Gastrocnemius medialis (tissue), 4 donors: ENCODE data around the gene RTP5. TPM values are rescaled to one million over a fixed set of nuclear protein-coding genes. Genes with fewer than 3 reads are reported as not detected.

Experiments used
- ATAC-seq, 2 donors: fragments of 150-250 bp; one replicate each; pipeline ENCODE4 v1.9.1; 2016
- DNase-seq, 2 donors: peaks; one replicate each; pipeline ENCODE4 v3.0.0-alpha.2; 2019
- H3K27ac ChIP-seq, 4 donors: fragments of 200-600 bp; sonication (generic); 1 replicate in 1 of 4; 2 replicates in 3 of 4; pipeline ENCODE4 v1.5.1; 2016 to 2018; ENCODE audit warnings: mild to moderate bottlenecking in 2 of 4, moderate library complexity in 1 of 4
- H3K27me3 ChIP-seq, 3 donors: fragments of 200-600 bp; sonication (generic) in 2 of 3; 1 replicate in 1 of 3; 2 replicates in 2 of 3; pipeline versions ENCODE4 v1.5.1 to v1.6.0; 2016 to 2019; ENCODE audit warnings: mild to moderate bottlenecking in 1 of 3, moderate library complexity in 1 of 3
- H3K36me3 ChIP-seq, 2 donors: fragments of 200-600 bp; sonication (generic) in 1 of 2; one replicate each; pipeline ENCODE4 v1.5.1; 2017 to 2018
- H3K4me1 ChIP-seq, 2 donors: fragments of 200-600 bp; sonication (generic) in 1 of 2; one replicate each; pipeline ENCODE4 v1.5.1; 2016 to 2017; ENCODE audit warnings: mild to moderate bottlenecking in 2 of 2
- H3K4me3 ChIP-seq, 4 donors: fragments of 200-600 bp; sonication (generic) in 3 of 4; 1 replicate in 1 of 4; 2 replicates in 3 of 4; pipeline ENCODE4 v1.5.1; 2016 to 2019; ENCODE audit warnings: mild to moderate bottlenecking in 2 of 4
- H3K9me3 ChIP-seq, 3 donors: fragments of 200-600 bp; sonication (generic) in 2 of 3; 1 replicate in 1 of 3; 2 replicates in 2 of 3; pipeline ENCODE4 v1.5.1; 2016 to 2019
- POLR2A ChIP-seq, 2 donors: fragments of 450-650 bp; IDR thresholded peaks; one replicate each; pipeline ENCODE4 v1.6.1; 2017; ENCODE audit warnings: antibody characterized with exemption in 2 of 2, mild to moderate bottlenecking in 2 of 2, moderate library complexity in 2 of 2
- in situ Hi-C, 4 donors: fragments of 200-750 bp; cut with MboI; loops; one replicate each; pipeline versions ENCODE4 v1.15.0 to v1.8.0; 2017; ENCODE audit warnings: low sequenced_read_pairs in 4 of 4
- intact Hi-C: fragments of 100-400 bp; cut with DNase I; formaldehyde crosslinking; loops from one replicate; pipeline ENCODE4 v1.15.1; 2023; ENCODE audit warnings: low total_unique reads
- total RNA-seq, 4 donors: library from RNA; depleted of rRNA; stranded (reverse); fragments of >200 nt; gene quantifications; one replicate each; pipeline versions ENCODE4 v1.1.0 to v1.2.3, GENCODE V29; 2016
- TF ChIP-seq, protein P1 (sequence below), 5 experiments: fragments of 450-650 bp in 3 of 5; fragments of 200-600 bp in 2 of 5; sonication (generic) in 2 of 5; IDR thresholded peaks in 4 of 5; conservative IDR thresholded peaks in 1 of 5; 1 replicate in 4 of 5; 2 replicates in 1 of 5; pipeline ENCODE4 v1.5.1; 2016 to 2019; ENCODE audit warnings: antibody characterized with exemption in 5 of 5, mild to moderate bottlenecking in 3 of 5, moderate library complexity in 3 of 5

The RTP5 gene
- total RNA-seq, 4 donors from 2014 or later = not detected

DNA sequence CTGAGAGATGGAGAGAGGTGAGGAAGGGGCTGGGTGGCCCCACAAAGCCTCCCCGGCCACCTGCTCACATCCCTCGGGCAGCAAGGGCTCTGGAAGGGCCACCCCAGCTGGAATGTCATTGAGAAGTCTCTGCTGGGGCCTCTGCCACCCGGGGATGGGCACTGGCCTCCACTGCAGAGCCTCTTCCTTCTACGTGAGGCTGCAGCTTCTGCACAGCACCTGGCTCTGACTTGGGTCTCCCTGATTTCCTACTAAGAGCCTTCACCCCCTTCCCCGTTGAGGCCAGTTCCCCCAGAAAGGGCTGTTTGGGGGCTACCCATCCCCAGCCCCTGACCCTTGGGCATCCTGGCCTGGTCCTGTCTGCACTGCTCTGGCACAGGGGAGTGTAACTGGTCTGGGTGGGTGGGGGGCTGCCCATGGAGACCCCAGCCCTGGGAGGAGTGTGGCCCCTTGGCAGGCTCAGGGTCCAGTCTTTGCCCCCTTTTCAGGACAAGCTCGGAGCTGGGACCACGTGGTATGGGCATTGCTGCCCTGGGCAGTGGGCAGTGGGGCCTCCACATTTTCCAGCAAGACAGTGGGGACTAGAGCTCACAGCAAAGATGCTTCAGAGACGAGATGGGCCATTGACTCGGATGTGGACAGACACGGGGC, 16.4 kb upstream of the RTP5 start:
- intact Hi-C loops (no loop called here), in situ Hi-C loops (no loop called here)
- Histone ChIP-seq H3K36me3 (no peaks in the 10 kb centered on the region), H3K4me3 (no peak overlapping the region), H3K9me3 (no peaks in the 10 kb centered on the region), H3K27ac (no peak overlapping the region), H3K27me3 (no peaks in the 10 kb centered on the region), H3K4me1 (no peaks in the 10 kb centered on the region)
- TF ChIP-seq, protein P1, sequence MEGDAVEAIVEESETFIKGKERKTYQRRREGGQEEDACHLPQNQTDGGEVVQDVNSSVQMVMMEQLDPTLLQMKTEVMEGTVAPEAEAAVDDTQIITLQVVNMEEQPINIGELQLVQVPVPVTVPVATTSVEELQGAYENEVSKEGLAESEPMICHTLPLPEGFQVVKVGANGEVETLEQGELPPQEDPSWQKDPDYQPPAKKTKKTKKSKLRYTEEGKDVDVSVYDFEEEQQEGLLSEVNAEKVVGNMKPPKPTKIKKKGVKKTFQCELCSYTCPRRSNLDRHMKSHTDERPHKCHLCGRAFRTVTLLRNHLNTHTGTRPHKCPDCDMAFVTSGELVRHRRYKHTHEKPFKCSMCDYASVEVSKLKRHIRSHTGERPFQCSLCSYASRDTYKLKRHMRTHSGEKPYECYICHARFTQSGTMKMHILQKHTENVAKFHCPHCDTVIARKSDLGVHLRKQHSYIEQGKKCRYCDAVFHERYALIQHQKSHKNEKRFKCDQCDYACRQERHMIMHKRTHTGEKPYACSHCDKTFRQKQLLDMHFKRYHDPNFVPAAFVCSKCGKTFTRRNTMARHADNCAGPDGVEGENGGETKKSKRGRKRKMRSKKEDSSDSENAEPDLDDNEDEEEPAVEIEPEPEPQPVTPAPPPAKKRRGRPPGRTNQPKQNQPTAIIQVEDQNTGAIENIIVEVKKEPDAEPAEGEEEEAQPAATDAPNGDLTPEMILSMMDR (IDR thresholded peaks at IDR 0.05 in 4 of 5, conservative IDR thresholded peaks at IDR 0.05 in 1 of 5) = no peak
- TF ChIP-seq POLR2A (IDR thresholded peaks at IDR 0.05) = no peak
- no peak for ATAC-seq
- peak in 1 of 2 donors; percentile 6 for DNase-seq

DNA sequence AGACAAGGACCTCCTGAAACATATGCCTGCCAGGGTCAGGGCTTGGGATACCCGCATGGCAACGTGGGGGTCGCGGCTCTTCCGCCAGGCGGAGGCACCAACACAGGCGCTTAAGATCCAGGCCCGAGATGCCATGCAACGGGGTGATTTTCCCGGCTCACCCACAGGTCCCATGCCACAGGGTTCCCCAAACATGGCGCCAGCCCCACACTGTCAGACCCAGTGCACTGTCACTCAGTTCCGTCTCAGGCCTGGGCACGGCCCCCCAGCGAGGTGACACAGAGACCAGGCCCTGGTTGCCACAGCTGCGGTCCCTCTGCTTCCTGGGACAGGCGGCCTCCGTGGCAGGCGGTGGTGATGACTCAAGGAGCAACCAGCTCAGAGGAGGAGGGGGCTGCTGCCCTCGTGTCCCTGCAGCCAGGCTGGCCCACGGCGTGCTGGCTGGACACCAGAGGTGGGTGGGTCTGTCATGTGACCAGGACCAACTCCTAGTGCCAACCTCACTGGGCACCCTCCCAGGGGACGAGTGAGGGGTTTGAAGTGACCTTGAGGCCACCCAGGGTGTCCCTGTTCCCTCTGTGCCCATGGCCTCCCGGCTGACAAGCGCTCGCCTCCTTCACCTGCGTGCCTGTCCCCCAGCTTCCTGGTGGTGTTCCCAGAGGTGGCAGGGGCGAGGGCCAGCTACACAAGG, 15.7 kb upstream of the RTP5 start:
- peak in 1 of 2 donors; percentile 13 for DNase-seq
- TF ChIP-seq POLR2A (IDR thresholded peaks at IDR 0.05) = no peak
- TF ChIP-seq, protein P1 (IDR thresholded peaks at IDR 0.05 in 4 of 5, conservative IDR thresholded peaks at IDR 0.05 in 1 of 5) = no peak
- H3K4me3 ChIP-seq = no peak overlapping the region
- intact Hi-C loops (no loop called here), in situ Hi-C loops (no loop called here)
- no peak overlapping the region for H3K27ac ChIP-seq
- ATAC-seq = no peak
- H3K36me3 ChIP-seq = no peaks in the 10 kb centered on the region
- H3K27me3 ChIP-seq = no peaks in the 10 kb centered on the region
- H3K9me3 ChIP-seq = no peaks in the 10 kb centered on the region
- H3K4me1 ChIP-seq = no peaks in the 10 kb centered on the region

DNA sequence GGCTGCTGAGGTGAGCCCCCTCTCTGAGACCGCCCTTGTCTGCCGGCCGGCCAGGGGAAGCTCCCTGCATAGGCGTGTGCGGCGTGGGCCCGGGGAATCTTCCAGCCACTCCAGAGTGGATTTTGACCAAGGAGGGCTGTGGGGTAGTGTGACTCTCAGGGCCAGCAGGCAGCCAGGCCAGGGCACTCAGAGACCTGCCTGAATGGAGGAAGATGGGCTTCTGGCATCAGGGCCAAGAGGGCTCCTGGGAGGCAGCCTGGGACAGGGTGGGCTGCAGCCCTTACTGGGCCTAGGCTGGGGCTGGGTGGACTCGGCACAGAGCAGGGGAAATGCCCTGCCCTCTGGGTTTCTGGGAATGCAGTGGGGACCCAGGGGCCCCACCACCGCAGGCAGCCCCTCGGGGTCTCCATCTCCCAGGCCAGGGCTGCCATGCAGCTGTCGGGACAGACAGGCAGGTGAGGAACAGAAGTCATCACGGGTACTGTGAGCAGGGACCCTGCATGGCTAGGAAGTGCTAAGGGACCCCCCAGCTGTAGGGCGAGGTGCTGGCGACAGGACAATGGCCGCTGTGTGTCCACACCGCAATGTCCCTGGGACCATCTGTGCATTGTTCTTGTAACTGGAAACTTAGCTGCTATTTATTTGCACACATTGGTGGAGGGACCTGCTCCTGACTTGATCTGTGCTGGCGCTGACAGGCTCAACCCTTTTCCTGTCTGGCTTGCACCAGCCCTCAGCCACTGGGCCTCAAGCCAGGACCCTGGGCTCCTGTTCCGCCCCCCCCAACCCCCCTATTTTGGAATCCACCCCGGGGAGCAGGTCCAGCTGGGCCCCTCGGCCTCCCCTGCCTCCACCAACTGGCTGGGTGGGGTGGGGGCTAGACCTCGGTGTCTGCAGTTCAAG, 14.9 kb upstream of the RTP5 start:
- TF ChIP-seq, protein P1 (IDR thresholded peaks at IDR 0.05 in 4 of 5, conservative IDR thresholded peaks at IDR 0.05 in 1 of 5) = no peak
- TF ChIP-seq POLR2A (IDR thresholded peaks at IDR 0.05) = no peak
- intact Hi-C loops = no loop called here
- in situ Hi-C loops = no loop called here
- DNase-seq = peak in 1 of 2 donors; percentile 7
- H3K36me3 ChIP-seq = no peaks in the 10 kb centered on the region
- no peaks in the 10 kb centered on the region for H3K27me3 ChIP-seq
- no peak overlapping the region for H3K4me3 ChIP-seq
- peaks cover 5 to 6% of the 10 kb centered on the region in 2 donors for H3K4me1 ChIP-seq
- H3K27ac ChIP-seq = no peak overlapping the region
- no peaks in the 10 kb centered on the region for H3K9me3 ChIP-seq
- ATAC-seq = no peak

DNA sequence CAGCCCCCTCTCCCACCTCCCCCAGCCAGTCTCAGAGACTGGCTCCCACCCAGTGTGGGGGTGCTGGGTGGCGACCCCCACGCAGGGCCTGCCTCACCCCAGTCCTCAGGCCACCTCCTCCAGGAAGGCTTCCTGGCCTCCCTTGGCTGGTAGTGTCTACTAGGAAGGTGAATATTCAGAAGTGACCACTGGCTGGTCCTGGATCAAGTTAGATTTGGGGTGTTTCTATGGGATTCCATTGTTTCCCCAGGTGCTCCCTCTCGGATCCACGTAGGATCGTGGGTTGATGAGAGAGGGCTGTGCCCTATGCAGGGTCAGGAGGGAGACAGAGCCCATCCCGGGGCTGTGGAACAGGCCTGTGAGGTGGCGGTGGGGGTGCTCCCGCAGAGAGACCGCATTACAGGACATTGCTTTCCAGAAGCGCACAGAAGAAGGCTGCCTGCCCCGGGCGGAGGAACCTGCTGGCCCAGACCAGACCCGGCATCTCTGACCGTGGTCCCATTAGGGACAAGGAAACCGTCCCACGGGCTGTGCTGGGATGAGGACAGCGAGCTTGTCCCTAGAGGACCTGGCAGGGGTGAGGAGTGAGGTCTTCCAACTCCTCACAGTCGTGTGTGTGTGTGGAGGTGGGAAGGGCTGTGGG, 14.2 kb upstream of the RTP5 start:
- TF ChIP-seq, protein P1 (IDR thresholded peaks at IDR 0.05 in 4 of 5, conservative IDR thresholded peaks at IDR 0.05 in 1 of 5) = no peak
- no peak for TF ChIP-seq POLR2A (IDR thresholded peaks at IDR 0.05)
- Histone ChIP-seq H3K4me1 (peaks cover 13 to 14% of the 10 kb centered on the region in 2 donors), H3K27ac (no peak overlapping the region), H3K36me3 (no peaks in the 10 kb centered on the region), H3K9me3 (no peaks in the 10 kb centered on the region), H3K4me3 (no peak overlapping the region), H3K27me3 (no peaks in the 10 kb centered on the region)
- intact Hi-C loops (no loop called here), in situ Hi-C loops (no loop called here)
- ATAC-seq = no peak
- peak in 1 of 2 donors; percentile 6 for DNase-seq
